Measurements from ENCODE around the gene BCAP29.

GRCh38 chr7:107631588-107632491 is 51.8 kb downstream of the BCAP29 start:
- no peak for TF ChIP-seq EZH2phosphoT487 (IDR thresholded peaks at IDR 0.05; ENCODE audit: borderline replicate concordance)
- no peak for TF ChIP-seq CTCF (IDR thresholded peaks at IDR 0.05 in 2 of 3, conservative IDR thresholded peaks at IDR 0.05 in 1 of 3; ENCODE audit: borderline replicate concordance in 1 of 3, insufficient read depth in 1 of 3, low read depth in 2 of 3, low read length in 2 of 3)
- TF ChIP-seq EGR1 (IDR thresholded peaks at IDR 0.05; ENCODE audit: low read depth): no peak
- TF ChIP-seq SIN3A (IDR thresholded peaks at IDR 0.05; ENCODE audit: low read depth): no peak
- no peak for TF ChIP-seq EZH2 (IDR thresholded peaks at IDR 0.05)
- no peak for TF ChIP-seq REST (IDR thresholded peaks at IDR 0.05; ENCODE audit: low read depth)
- no peak for TF ChIP-seq POLR2A (IDR thresholded peaks at IDR 0.05; ENCODE audit: borderline replicate concordance, extremely low read depth, insufficient read depth, insufficient read length)
